ENCODE measurements around the gene CDKN1C. TPM values are rescaled to one million over a fixed set of nuclear protein-coding genes. Genes with fewer than 3 reads are reported as not detected.

CDKN1C gene
- total RNA-seq, 4 donors from 2014 or later, result 14.3 to 50.9 (median 37.3) TPM

- Histone ChIP-seq H3K4me3 (no peak overlapping the region), H3K4me1 (peaks cover 34% of the 10 kb centered on the region), H3K27ac (no peak overlapping the region), H3K27me3 (no peaks in the 10 kb centered on the region), H3K36me3 (no peaks in the 10 kb centered on the region), H3K9me3 (no peaks in the 10 kb centered on the region)
- 93% methylated on average over 3 of the region's 6 CpGs for WGBS
- no peak for TF ChIP-seq POLR2AphosphoS5 (IDR thresholded peaks at IDR 0.05)
- TF ChIP-seq CTCF (IDR thresholded peaks at IDR 0.05), result no peak
- TF ChIP-seq POLR2A (IDR thresholded peaks at IDR 0.05), result no peak
- no peak for TF ChIP-seq EP300 (IDR thresholded peaks at IDR 0.05)
- no peak for DNase-seq (ENCODE audit: low spot score in 2 of 2)
Observed at GRCh38 chr11:2897048-2897447, 11.5 kb upstream of the CDKN1C start.

GRCh38 chr11:2896047-2896446 is 10.5 kb upstream of the CDKN1C start:
- H3K4me3 ChIP-seq, result no peak overlapping the region
- H3K27me3 ChIP-seq, result no peaks in the 10 kb centered on the region
- no peaks in the 10 kb centered on the region for H3K36me3 ChIP-seq
- no peak overlapping the region for H3K27ac ChIP-seq
- no peaks in the 10 kb centered on the region for H3K9me3 ChIP-seq
- H3K4me1 ChIP-seq, result peaks cover 36% of the 10 kb centered on the region
- TF ChIP-seq CTCF (IDR thresholded peaks at IDR 0.05) (no peak), EP300 (IDR thresholded peaks at IDR 0.05) (no peak), POLR2AphosphoS5 (IDR thresholded peaks at IDR 0.05) (no peak), POLR2A (IDR thresholded peaks at IDR 0.05) (no peak)
- DNase-seq (ENCODE audit: low spot score in 2 of 2), result no peak
- WGBS, result 81% methylated on average over 9 of the region's 9 CpGs

GRCh38 chr11:2893935-2894334 is 8.4 kb upstream of the CDKN1C start:
- DNase-seq (ENCODE audit: low spot score in 2 of 2), result no peak
- Histone ChIP-seq H3K27ac (no peak overlapping the region), H3K9me3 (no peaks in the 10 kb centered on the region), H3K27me3 (no peaks in the 10 kb centered on the region), H3K4me3 (no peak overlapping the region), H3K4me1 (peaks cover 31% of the 10 kb centered on the region), H3K36me3 (no peaks in the 10 kb centered on the region)
- TF ChIP-seq POLR2AphosphoS5 (IDR thresholded peaks at IDR 0.05) (no peak), POLR2A (IDR thresholded peaks at IDR 0.05) (no peak), EP300 (IDR thresholded peaks at IDR 0.05) (no peak), CTCF (IDR thresholded peaks at IDR 0.05) (no peak)
- 95% methylated on average over 3 of the region's 4 CpGs for WGBS

GRCh38 chr11:2892967-2893528 is 7.5 kb upstream of the CDKN1C start:
- TF ChIP-seq CTCF (IDR thresholded peaks at IDR 0.05) (no peak), EP300 (IDR thresholded peaks at IDR 0.05) (no peak), POLR2A (IDR thresholded peaks at IDR 0.05) (no peak), POLR2AphosphoS5 (IDR thresholded peaks at IDR 0.05) (no peak)
- 62% methylated on average over 4 of the region's 4 CpGs for WGBS
- Histone ChIP-seq H3K36me3 (no peaks in the 10 kb centered on the region), H3K27ac (no peak overlapping the region), H3K4me3 (peak overlapping the region; percentile 49), H3K4me1 (peaks cover 26% of the 10 kb centered on the region), H3K27me3 (no peaks in the 10 kb centered on the region), H3K9me3 (no peaks in the 10 kb centered on the region)
- no peak for DNase-seq (ENCODE audit: low spot score in 2 of 2)

- Histone ChIP-seq H3K4me3 (peak overlapping the region; percentile 49), H3K36me3 (no peaks in the 10 kb centered on the region), H3K27ac (peak overlapping the region; percentile 3), H3K9me3 (no peaks in the 10 kb centered on the region), H3K4me1 (peaks cover 30% of the 10 kb centered on the region), H3K27me3 (no peaks in the 10 kb centered on the region)
- DNase-seq (ENCODE audit: low spot score in 2 of 2), result no peak
- TF ChIP-seq CTCF (IDR thresholded peaks at IDR 0.05), result peak; percentile 55 to 85
- TF ChIP-seq POLR2AphosphoS5 (IDR thresholded peaks at IDR 0.05), result no peak
- whole genome bisulfite sequencing, result 10% methylated on average over 18 of the region's 34 CpGs
Observed at GRCh38 chr11:2892215-2892966, 6.8 kb upstream of the CDKN1C start.
